Hypothalamus (tissue), 51 donors: Measurements from ENCODE around the gene SLC2A4.
A peak's percentile ranks its signal among the peaks of the same experiment; 100 is the strongest.

Source experiments
- DNase-seq, 51 donors: peaks; one replicate each; lab custom pipeline; 2025; lab: John Stamatoyannopoulos, UW

The SLC2A4 gene

GRCh38 chr17:7295230-7296180, 14.0 kb downstream of the SLC2A4 start:
- DNase-seq = no peak

GRCh38 chr17:7296189-7296861, 14.8 kb downstream of the SLC2A4 start:
- DNase-seq = peak in 47 of 51 donors; percentile 23 to 86 (median 61)

DNA sequence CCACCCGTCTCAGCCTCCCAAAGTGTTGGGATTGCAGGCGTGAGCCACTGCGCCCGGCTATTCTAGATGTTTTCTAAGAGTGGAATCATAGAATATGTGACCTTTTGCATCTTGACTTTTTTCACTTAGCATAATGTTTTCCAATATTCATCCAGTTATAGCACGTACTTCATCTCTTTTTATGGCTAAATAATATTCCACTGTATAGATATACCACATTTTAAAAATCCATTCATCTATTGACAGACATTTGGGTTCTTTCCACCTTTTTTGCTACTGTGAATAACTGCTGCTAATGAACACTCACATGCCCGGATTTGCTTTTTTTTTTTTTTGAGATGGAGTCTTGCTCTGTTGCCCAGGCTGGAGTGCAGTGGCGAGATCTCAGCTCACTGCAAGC, 22.7 kb downstream of the SLC2A4 start:
- DNase-seq = no peak

GRCh38 chr17:7306911-7307685, 25.6 kb downstream of the SLC2A4 start, which contains the start of gene EIF5A:
Gene EIF5A, plus strand, starts transcription at chr17:7307628. Its CDS starts 2,008 bp downstream, at chr17:7309636.
- DNase-seq = peak; percentile 90 to 100 (median 99)

GRCh38 chr17:7307686-7308624, 26.4 kb downstream of the SLC2A4 start:
- DNase-seq = peak in 16 of 51 donors; percentile 34 to 66 (median 54)

- DNase-seq = peak in 34 of 51 donors; percentile 9 to 69 (median 38)
These were observed 27.3 kb downstream of the SLC2A4 start for GRCh38 chr17:7308625-7309433.

- no peak for DNase-seq
These were observed 28.1 kb downstream of the SLC2A4 start for GRCh38 chr17:7309628-7310027.

DNA sequence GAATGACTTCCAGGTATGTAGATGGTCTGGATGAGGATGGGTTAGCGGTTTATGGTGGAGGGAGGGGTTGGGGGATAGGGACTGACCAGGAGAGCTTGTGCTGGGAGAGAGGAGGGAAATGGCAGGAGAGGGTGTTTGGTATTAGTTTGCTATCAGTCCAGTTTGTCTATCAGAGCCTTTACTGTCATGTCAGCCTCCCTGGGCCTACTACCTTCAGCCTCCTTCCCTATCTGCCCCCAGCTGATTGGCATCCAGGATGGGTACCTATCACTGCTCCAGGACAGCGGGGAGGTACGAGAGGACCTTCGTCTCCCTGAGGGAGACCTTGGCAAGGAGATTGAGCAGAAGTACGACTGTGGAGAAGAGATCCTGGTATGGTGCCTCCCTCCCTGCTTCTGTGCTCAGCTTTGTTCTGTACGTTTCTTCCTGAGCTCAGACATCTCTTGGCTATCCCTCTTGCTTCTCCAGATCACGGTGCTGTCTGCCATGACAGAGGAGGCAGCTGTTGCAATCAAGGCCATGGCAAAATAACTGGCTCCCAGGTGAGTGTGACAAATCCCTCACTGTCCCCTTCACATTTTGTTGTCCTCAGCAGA, 29.7 kb downstream of the SLC2A4 start:
- no peak for DNase-seq

DNA sequence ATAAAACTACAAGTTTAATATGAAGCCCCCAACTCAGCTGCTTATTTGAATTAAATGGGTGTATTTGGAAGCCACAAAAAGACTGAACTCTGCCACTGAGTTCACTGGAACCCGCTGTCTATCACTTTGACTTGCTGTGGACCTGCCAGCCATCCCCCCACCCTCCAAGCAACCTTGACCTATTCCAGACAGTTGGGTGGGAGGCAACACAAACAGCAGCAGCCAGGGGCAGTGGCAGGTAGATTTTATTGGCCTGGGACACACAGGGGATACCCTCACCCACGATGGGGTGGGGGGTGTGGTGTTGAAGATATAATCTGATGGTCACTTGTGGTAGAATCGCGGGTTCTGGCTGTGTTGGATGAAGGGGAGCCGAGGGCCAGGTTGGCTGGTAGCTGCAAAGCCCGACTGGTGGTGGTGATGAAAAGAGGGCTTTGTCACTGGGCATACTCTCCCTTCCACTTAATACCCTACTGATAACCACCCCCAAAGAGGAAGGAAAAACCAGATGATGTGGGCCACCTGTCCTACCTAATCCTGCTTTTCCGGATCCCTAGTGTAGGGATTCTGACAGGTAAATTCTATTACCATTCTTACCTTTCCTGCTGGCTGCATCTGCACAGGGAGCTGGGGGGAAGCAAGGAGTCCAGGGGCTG, 31.0 kb downstream of the SLC2A4 start:
- no peak for DNase-seq

DNA sequence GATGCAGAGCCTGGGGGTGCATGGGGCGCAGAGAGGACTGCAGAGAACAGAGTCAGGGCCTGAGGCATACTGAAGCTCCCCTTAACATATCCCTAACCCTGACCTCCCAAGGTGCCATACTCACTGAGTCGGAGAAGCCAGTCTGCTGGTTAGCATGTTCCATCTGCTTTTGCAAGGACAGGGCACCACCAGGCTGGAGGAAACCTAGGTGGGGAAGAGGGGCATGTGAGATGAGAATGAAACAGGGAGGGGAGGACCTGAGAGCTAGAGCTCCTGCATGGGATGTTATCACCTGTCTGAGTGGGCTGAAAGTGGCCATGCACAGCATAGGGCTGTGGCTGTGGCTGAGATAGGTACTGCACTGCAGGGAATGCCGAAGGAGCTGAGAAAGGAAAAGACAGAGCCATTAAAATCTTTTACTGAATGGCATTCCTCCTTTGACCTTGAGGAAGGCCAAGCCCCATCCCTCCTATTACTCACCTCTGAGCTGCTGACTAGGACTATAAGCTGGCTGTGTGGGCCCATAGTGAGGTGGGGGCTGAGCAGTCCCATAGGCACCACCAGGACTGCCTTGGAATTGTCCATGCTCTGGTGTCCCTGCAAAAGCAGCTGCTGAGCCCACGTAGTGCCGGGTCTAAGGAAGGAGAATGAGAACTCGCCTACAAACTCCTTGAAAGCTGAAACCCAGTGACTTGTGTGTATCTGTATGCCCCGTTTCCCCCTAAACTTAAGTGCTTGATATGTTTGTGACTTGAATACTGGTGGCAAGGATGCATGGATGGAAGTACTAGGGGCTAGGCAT, 31.8 kb downstream of the SLC2A4 start:
- DNase-seq = no peak

- DNase-seq = no peak
These were observed 32.6 kb downstream of the SLC2A4 start for GRCh38 chr17:7313890-7314718.

GRCh38 chr17:7314719-7315569, 33.4 kb downstream of the SLC2A4 start, which contains the start of gene GPS2:
Gene GPS2, minus strand, starts transcription at chr17:7315360. Its CDS starts 308 bp downstream, at chr17:7315052.
- peak; percentile 36 to 96 (median 86) for DNase-seq

- DNase-seq = peak in 2 of 51 donors; percentile 16 to 37
These were observed 34.2 kb downstream of the SLC2A4 start for GRCh38 chr17:7315570-7316235.

DNA sequence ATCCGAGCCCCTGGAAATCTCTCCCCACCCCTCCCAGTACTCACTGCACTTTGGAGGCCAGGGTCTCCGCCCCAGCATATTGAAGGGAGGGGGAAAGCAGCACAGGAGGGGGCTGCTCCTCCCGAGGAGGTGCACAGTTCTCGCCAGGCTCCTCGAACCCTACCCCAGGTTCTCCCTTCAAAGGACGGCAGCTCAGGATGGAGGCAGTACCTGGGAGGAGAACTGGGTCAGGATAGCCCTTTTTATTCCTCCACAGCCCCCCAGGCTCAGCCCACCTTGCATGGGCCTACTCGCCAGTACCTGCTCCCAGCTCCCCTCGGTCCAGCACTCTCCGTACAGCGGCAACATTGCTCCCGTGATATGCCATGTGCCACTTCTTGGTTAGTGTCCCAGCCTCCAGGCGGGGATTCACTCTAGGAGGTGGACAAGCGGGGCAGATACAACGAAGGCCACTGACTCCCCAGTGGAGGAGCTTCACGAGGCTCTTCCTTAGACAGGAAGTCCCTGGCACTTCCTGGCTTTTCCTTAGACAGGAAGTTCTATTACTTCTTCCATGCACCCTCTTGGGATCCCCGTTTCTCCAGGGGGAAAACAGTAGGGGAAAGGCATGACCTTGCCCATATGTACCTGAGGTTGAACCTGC, 35.8 kb downstream of the SLC2A4 start:
- no peak for DNase-seq
